Activated CD4-positive, CD25-positive, alpha-beta regulatory T cell treated with anti-CD3 and anti-CD28 coated beads, Interleukin-2, amount 50 U/mL, for 24 hours (primary cell): ENCODE data around the gene MICAL2.

Experiments used
- ATAC-seq, 2 donors: fragments of 150-1000 bp; cut with Tn5 transposase; one replicate each; pipeline ENCODE4 v1.10.0; 2021; ENCODE audit warnings: mild to moderate bottlenecking in 1 of 2, moderate library complexity in 1 of 2

The MICAL2 gene

DNA sequence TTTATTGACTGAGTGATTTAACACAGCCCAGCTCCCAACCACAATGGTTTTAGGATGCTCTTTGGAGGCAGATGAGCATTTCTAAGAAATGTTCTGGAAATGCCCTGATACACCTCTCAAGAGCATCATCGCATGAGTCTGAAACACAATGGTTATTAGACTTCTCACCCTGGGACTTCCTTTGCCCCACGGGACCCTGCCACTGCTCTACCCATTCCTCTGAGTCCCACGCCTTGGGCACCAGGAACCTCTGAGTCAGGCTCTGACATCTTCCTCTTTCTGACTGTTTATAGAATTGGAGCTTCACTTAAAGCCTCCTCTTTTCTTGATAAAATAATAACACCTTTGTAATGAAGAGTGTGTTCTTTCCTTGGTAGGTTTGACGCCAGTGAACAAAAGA, 181.4 kb downstream of the MICAL2 start:
- no peak for ATAC-seq

DNA sequence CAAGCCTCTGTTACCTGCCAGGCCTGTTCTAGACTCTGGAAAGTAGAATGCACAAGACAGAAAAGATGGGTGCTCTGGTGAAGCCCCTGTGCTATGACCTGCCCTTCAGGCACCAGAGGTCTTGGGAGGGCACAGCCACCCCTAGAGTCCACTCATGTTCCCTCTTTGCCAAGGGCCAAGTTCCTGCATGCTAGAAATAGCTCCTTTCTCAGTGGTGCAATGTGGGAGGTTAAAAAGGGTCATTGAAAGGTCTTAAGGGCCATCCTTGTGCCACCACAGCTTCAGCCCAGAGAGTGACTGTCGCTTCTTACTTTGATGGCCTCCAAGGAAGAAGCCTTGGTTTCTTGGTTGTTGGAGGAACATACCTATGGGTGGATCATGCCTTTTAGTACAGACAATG, 182.4 kb downstream of the MICAL2 start:
- ATAC-seq, result no peak

DNA sequence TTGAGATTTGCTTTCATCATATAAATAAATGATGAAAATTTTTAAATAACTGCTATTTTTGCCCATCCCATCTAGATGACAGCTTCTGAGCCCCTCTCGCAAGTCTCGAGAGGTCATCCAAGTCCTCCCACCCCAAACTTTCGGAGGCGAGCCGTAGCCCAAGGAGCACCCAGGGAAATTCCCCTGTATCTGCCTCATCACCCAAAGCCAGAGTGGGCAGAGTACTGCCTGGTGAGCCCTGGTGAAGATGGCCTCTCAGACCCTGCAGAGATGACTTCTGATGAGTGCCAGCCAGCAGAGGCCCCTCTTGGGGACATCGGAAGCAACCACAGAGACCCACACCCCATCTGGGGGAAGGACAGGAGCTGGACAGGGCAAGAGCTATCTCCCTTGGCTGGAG, 183.1 kb downstream of the MICAL2 start:
- ATAC-seq, result no peak

DNA sequence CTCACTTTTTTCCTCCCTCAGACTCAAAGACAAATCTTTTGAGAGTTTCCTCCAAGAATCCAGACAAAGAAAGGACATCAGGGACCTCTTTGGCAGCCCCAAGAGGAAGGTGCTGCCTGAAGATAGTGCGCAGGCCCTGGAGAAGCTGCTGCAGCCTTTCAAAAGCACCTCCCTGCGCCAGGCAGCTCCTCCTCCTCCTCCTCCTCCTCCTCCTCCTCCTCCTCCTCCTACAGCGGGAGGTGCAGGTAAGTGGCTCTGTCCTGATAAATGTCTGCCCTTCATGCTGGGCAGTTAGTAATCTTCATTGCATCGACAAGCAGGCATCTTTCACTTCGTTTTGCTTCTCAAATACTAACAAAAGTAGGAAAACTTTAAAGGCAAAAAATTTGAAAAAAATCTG, 184.2 kb downstream of the MICAL2 start:
- no peak for ATAC-seq

DNA sequence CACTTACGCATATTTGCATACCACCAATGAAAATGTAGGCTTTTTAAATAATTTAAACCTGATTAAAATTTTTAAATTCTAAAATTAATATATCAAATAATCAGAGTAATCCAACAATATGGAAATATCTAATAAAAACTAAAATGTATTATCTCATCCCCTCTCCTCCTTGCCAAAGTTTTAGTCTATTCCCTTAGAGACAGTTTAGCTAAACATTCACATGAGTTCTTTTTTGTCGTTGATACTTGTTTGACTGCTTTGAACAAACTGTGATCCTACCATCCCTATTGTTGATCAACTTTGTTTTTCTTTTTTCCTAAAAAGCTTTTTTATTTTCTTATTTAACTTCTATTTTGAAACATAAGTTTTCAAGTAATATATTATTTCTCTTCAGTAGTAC, 185.6 kb downstream of the MICAL2 start:
- ATAC-seq, result no peak

DNA sequence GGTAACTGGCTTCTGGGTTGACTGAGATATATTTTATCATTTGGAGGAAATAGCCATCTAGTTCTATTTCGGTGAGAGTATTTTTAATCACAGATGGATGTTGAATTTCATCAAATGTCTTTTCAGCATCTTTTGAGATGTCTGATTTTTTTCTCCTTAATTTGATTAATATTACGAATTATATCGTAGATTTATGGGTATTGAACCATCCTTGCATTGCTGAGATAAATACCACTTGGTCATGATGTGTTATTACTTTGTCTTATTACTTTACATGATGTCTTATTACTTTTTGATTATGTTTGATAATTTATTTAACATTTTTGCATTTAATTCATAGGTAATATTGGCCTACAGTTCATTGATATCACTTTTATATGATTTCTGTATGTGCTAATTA, 188.2 kb downstream of the MICAL2 start:
- no peak for ATAC-seq

DNA sequence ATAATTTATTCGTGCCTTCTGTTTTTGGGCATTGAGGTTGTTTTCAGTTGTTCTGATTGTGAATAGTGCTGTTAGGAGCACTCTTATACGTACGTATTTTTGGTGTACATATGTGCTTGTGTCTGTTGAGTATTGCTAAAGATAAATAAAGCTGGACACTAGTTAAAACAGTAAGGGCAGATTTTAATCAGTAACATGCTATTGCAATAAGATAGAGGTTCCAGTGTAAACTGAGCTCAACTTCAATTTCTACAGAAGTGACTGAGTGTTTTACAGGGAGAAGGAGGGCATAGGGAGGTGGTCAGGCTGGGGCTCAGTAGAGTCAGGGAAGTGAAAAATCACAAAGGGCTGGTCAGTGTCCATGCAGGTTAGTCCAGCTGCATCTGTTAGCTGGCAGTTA, 191.0 kb downstream of the MICAL2 start:
- ATAC-seq, result no peak

DNA sequence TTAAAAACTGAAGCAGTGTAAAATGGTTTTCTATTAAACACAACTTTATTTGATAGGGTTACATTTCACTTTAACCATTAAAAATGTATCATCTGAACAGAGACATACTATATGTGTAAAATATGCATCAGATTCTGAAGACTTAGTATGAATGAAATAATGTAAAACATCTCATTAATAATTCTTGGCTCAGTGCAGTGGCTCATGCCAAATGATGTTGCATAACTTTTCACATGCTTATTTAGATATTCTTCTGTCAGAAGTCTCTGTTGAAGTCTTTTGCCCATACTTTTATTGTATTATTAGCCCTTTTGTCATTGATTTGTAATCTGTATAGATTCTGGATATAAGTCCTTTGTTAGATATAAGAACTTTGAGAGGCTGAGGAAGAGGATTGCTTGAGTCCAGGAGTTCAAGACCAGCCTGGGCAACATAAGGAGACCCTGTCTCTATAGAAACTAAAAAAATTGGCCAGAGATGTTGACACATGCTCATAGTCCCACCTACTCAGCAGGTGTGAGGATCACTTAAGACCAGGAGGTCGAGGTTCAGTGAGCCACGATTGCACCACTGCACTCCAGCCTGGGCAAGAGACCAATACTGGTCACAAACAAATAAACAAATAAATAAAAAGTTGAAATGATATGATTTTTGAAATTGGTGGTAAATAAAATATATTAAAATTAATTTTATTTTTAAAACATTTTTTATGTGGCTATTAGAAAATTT, 193.2 kb downstream of the MICAL2 start:
- ATAC-seq, result no peak

DNA sequence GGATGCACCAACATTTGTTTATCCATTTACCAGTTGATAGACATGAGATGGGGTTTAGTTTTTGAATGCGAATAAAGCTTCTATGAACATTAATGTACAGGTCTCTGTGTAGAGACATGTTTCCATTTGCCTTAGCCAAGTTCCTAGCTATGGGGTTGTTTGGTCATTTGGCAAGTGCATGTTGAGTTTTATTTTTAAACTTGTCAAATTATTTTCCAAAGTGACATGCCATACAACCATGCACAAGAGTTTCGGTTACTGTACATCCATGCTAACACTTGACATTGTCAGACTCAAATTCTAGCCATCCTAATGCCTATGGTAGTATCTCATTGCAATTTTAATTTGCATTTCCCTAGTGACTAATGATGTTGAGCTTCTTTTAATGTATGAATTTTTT, 196.4 kb downstream of the MICAL2 start:
- no peak for ATAC-seq

DNA sequence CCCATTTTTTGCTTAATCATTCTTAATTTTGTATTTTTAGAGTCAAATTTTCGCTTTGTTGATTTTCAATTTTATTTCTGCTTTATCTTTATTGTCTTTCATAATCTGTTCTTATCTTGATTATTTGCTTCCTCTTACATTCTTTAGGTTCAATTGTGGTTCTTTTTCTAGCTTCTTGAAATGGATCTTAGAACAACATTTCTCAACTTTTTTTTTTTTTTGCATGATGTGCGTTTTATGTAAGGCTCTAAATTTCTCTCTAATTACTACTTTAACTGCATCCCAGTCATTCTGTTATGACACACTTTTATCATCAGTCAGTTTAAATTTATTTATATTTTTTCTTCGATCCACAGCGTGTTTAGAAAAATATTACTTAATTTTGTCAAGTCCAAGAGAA, 201.7 kb downstream of the MICAL2 start:
- no peak for ATAC-seq
